ENCODE data around the gene GYPE.
"Not testable (repeated sequence)": the region's sequence is repeated elsewhere in the genome, so short reads cannot be mapped to it uniquely, and the experiment has no call there.

- TF ChIP-seq, protein P1, sequence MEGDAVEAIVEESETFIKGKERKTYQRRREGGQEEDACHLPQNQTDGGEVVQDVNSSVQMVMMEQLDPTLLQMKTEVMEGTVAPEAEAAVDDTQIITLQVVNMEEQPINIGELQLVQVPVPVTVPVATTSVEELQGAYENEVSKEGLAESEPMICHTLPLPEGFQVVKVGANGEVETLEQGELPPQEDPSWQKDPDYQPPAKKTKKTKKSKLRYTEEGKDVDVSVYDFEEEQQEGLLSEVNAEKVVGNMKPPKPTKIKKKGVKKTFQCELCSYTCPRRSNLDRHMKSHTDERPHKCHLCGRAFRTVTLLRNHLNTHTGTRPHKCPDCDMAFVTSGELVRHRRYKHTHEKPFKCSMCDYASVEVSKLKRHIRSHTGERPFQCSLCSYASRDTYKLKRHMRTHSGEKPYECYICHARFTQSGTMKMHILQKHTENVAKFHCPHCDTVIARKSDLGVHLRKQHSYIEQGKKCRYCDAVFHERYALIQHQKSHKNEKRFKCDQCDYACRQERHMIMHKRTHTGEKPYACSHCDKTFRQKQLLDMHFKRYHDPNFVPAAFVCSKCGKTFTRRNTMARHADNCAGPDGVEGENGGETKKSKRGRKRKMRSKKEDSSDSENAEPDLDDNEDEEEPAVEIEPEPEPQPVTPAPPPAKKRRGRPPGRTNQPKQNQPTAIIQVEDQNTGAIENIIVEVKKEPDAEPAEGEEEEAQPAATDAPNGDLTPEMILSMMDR (conservative IDR thresholded peaks at IDR 0.05): not testable (repeated sequence)
- not testable (repeated sequence) for TF ChIP-seq ZFX (IDR thresholded peaks at IDR 0.05)
Observed at GRCh38 chr4:143888189-143888588, 17.2 kb downstream of the GYPE start.

Data from C4-2B (cell line).